Tibial nerve (tissue), 3 donors: ENCODE measurements around the gene CLCA4.

Source experiments
- POLR2A ChIP-seq, 2 donors: fragments of 450-650 bp; IDR thresholded peaks; one replicate each; pipeline ENCODE4 v1.6.1; 2017; ENCODE audit warnings: antibody characterized with exemption in 2 of 2, mild to moderate bottlenecking in 2 of 2, moderate library complexity in 2 of 2
- TF ChIP-seq, protein P1 (sequence below), 5 experiments: fragments of 200-600 bp in 3 of 5; fragments of 450-650 bp in 2 of 5; sonication (generic) in 3 of 5; IDR thresholded peaks; one replicate each; pipeline ENCODE4 v1.5.1; 2016 to 2019; ENCODE audit warnings: antibody characterized with exemption in 5 of 5, mild to moderate bottlenecking in 3 of 5, moderate library complexity in 2 of 5

GRCh38 chr1:86515597-86515996 is 31.3 kb upstream of the CLCA4 start:
- no peak for TF ChIP-seq POLR2A (IDR thresholded peaks at IDR 0.05)
- TF ChIP-seq, protein P1, sequence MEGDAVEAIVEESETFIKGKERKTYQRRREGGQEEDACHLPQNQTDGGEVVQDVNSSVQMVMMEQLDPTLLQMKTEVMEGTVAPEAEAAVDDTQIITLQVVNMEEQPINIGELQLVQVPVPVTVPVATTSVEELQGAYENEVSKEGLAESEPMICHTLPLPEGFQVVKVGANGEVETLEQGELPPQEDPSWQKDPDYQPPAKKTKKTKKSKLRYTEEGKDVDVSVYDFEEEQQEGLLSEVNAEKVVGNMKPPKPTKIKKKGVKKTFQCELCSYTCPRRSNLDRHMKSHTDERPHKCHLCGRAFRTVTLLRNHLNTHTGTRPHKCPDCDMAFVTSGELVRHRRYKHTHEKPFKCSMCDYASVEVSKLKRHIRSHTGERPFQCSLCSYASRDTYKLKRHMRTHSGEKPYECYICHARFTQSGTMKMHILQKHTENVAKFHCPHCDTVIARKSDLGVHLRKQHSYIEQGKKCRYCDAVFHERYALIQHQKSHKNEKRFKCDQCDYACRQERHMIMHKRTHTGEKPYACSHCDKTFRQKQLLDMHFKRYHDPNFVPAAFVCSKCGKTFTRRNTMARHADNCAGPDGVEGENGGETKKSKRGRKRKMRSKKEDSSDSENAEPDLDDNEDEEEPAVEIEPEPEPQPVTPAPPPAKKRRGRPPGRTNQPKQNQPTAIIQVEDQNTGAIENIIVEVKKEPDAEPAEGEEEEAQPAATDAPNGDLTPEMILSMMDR (IDR thresholded peaks at IDR 0.05): no peak
